BE2C (cell line): Measurements from ENCODE around the gene CADM2.

Experiments
- DNase-seq: peaks from one replicate; pipeline ENCODE4 v3.0.0-alpha.2; 2020
- H3K27me3 ChIP-seq: fragments of 250-450 bp; sonication (Bioruptor Pico); 2 replicates; pipeline ENCODE4 v1.5.1; 2020; ENCODE audit warnings: mild to moderate bottlenecking
- H3K36me3 ChIP-seq: fragments of 250-450 bp; sonication (Bioruptor Pico); 2 replicates; pipeline ENCODE4 v1.5.1; 2020; ENCODE audit warnings: mild to moderate bottlenecking
- H3K4me1 ChIP-seq: fragments of 250-450 bp; sonication (Bioruptor Pico); 2 replicates; pipeline ENCODE4 v1.5.1; 2020
- H3K4me3 ChIP-seq: 2 replicates; pipeline ENCODE4 v1.5.1; 2011; ENCODE audit warnings: low read depth, low read length
- H3K9me3 ChIP-seq: fragments of 250-450 bp; sonication (Bioruptor Pico); 2 replicates; pipeline ENCODE4 v1.5.1; 2020
- CTCF ChIP-seq: IDR thresholded peaks from 2 replicates; pipeline ENCODE4 v1.5.1; 2012; ENCODE audit warnings: mild to moderate bottlenecking, low read depth, low read length

CADM2 gene

GRCh38 chr3:85567071-85567676, 608.4 kb downstream of the CADM2 start:
- DNase-seq = peak; percentile 78
- Histone ChIP-seq H3K4me3 (no peak overlapping the region), H3K4me1 (peaks cover 3% of the 10 kb centered on the region; the same call in 1 of the 2 replicates), H3K36me3 (no peaks in the 10 kb centered on the region), H3K9me3 (no peaks in the 10 kb centered on the region), H3K27me3 (no peaks in the 10 kb centered on the region)
- TF ChIP-seq CTCF = peak; percentile 90

- H3K27me3 ChIP-seq = no peaks in the 10 kb centered on the region
- H3K4me3 ChIP-seq = no peak overlapping the region
- no peaks in the 10 kb centered on the region for H3K9me3 ChIP-seq
- 0 out of 2 replicates have a peak, but pooled peaks cover 3% of the 10 kb centered on the region for H3K4me1 ChIP-seq
- DNase-seq = no peak
- no peaks in the 10 kb centered on the region for H3K36me3 ChIP-seq
- no peak for TF ChIP-seq CTCF
Measured at GRCh38 chr3:85570819-85571218, 612.0 kb downstream of the CADM2 start.

- H3K9me3 ChIP-seq = no peaks in the 10 kb centered on the region
- no peaks in the 10 kb centered on the region for H3K36me3 ChIP-seq
- no peak for TF ChIP-seq CTCF
- no peak overlapping the region for H3K4me3 ChIP-seq
- H3K4me1 ChIP-seq = 0 out of 2 replicates have a peak, but pooled peaks cover 2% of the 10 kb centered on the region
- no peaks in the 10 kb centered on the region for H3K27me3 ChIP-seq
- no peak for DNase-seq
Measured at GRCh38 chr3:85571835-85572234, 613.0 kb downstream of the CADM2 start.

- no peak overlapping the region for H3K4me3 ChIP-seq
- no peak for TF ChIP-seq CTCF
- no peaks in the 10 kb centered on the region for H3K36me3 ChIP-seq
- no peaks in the 10 kb centered on the region for H3K27me3 ChIP-seq
- DNase-seq = no peak
- no peaks in the 10 kb centered on the region for H3K4me1 ChIP-seq
- H3K9me3 ChIP-seq = no peaks in the 10 kb centered on the region
Measured at GRCh38 chr3:85572426-85572825, 613.6 kb downstream of the CADM2 start.

- no peaks in the 10 kb centered on the region for H3K36me3 ChIP-seq
- TF ChIP-seq CTCF = no peak
- H3K9me3 ChIP-seq = no peaks in the 10 kb centered on the region
- H3K27me3 ChIP-seq = no peaks in the 10 kb centered on the region
- H3K4me1 ChIP-seq = no peaks in the 10 kb centered on the region
- DNase-seq = no peak
- H3K4me3 ChIP-seq = no peak overlapping the region
Measured at GRCh38 chr3:85572978-85573377, 614.2 kb downstream of the CADM2 start.

GRCh38 chr3:85574006-85574705, 615.4 kb downstream of the CADM2 start:
- Histone ChIP-seq H3K9me3 (no peaks in the 10 kb centered on the region), H3K36me3 (no peaks in the 10 kb centered on the region), H3K4me1 (no peaks in the 10 kb centered on the region), H3K4me3 (no peak overlapping the region), H3K27me3 (no peaks in the 10 kb centered on the region)
- no peak for TF ChIP-seq CTCF
- DNase-seq = no peak
